Measurements from ENCODE around the gene SELENOO.
"Not testable (repeated sequence)": the region's sequence is repeated elsewhere in the genome, so short reads cannot be mapped to it uniquely, and the experiment has no call there.

The SELENOO gene, protein sequence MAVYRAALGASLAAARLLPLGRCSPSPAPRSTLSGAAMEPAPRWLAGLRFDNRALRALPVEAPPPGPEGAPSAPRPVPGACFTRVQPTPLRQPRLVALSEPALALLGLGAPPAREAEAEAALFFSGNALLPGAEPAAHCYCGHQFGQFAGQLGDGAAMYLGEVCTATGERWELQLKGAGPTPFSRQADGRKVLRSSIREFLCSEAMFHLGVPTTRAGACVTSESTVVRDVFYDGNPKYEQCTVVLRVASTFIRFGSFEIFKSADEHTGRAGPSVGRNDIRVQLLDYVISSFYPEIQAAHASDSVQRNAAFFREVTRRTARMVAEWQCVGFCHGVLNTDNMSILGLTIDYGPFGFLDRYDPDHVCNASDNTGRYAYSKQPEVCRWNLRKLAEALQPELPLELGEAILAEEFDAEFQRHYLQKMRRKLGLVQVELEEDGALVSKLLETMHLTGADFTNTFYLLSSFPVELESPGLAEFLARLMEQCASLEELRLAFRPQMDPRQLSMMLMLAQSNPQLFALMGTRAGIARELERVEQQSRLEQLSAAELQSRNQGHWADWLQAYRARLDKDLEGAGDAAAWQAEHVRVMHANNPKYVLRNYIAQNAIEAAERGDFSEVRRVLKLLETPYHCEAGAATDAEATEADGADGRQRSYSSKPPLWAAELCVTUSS

DNA sequence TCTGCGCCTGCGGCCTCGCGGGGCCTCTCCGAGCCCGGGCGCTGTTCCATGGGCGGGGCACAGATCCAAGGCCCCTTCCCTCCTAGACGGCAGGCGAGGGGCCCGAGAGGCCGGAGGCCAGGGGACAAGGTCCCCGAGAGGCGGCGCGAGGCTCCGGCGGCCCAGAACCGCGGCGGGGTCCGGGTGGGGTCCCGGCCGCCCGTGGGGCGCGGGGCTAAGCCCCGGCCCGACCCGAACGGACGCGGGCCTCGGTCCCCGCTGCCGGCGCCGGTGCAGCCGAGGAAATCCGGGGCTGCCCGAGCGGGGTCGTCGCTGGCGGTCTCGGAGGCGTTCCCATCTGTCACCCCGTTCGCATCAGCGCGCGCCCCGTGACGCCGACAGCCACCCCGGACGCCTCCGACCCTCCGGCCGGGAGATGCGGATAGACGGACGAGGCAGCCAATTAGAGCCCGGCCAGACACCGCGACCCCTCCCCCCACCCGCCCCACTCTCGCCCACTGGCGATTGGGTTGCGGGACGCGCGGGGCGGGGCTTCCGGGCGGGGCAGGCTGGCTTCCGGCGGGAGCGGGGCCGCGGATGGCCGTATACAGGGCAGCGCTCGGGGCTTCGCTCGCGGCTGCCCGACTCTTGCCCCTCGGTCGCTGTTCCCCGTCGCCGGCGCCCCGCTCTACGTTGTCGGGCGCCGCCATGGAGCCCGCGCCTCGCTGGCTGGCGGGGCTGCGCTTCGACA is at the start of gene SELENOO:
Gene SELENOO, plus strand, starts transcription at position 551 of the 730 bp plus-strand sequence. Its CDS starts 26 bp downstream, at position 577.
- peak; percentile 83 for DNase-seq (ENCODE audit: low read depth, low spot score)

DNA sequence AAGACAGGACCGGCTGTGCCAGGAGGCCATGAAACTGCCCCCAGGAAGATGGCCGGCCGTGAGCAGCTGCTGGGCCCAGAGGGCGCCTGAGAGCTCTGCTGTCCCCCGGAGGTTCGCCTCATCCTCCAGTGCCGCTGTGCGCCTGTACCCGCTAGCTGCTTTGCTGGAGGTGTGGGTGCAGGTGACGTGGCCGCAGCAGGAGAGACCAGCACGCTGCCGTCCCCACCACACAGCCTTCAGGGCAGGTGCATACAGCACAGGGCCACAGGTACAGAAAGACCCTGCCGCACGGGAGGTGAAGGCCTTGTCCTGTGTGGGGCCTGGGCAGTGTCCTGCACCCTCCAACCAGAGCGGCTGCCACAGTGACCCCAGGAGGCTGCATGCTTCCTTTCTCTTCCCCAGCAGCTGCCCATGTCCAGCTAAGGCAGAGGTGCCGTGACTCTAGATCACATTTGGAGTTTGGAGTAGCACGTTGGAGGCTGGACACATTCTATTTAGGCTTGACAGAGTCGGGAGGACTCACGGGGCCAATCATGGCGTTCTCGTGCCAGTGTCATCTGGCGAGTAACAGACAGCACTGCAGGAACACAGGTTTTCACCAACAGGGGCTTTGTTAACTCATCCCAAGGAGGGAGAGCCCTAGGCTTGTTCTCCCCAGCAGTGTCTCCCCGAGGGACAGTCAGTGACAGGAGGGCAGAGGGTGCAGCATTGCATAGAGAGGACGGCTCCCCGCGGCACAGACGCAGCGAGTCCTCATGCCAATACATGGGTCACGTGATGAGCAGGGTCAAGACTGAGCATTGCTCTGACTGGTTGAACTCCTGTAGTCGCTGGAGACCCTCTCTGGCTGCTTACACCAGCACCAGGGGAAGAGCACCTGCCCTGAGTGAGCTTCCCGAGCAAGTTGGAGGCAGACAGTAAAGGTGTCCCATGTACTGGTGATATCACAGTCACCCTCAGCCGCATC is 49.0 kb upstream of the SELENOO start:
- DNase-seq (ENCODE audit: low read depth, low spot score), result no peak

DNA sequence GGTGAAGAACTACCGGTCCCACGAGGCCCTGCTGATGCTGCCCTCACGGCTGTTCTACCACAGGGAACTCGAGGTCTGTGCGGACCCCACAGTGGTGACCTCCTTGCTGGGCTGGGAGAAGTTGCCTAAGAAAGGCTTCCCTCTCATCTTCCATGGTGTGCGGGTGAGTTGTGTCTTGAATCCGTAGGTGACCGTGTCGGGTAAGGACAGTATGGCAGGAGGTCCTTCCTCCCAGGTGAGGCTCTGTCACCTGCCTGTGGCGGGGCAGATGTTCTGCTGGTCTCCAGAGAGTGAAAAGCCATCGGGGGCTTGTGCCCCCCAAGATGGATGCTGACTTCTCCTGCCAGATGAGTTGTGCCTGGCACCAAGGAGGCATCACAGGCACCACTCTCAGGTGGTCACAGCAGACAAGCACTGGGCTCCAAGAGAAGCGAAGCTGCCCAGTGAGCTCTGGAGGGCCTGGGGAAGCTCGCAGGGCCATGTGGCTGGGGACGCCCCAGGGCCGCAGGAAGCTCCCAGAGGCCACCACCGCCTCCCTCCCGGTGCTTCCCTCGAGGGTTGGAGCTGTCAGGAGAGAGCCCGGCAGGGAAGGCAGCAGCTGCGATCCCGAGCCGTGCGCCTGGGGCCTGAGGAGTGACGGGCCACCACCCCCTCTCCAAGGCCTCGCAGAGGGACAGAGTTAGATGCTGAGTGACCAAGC is 47.6 kb upstream of the SELENOO start:
- no peak for DNase-seq (ENCODE audit: low read depth, low spot score)

DNA sequence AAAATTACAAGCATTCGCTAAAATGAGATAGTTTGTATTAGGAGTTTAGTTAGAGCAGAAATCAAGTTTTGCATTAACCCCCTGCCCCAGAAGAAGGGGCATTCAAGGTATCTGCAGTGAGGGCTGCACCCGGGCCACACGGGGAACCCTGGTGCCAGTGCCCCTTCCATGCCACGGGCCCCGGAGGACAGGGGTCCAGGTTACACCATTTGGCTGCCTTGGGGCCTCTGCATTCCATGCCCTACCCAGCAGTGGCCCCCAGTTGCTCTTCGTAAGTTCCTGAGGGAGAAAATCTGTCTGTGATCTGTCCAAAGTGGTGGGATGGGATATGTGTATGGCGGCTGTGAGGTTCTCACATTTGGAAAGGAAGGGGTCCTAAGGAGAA is 47.1 kb upstream of the SELENOO start:
- DNase-seq (ENCODE audit: low read depth, low spot score), result no peak

DNA sequence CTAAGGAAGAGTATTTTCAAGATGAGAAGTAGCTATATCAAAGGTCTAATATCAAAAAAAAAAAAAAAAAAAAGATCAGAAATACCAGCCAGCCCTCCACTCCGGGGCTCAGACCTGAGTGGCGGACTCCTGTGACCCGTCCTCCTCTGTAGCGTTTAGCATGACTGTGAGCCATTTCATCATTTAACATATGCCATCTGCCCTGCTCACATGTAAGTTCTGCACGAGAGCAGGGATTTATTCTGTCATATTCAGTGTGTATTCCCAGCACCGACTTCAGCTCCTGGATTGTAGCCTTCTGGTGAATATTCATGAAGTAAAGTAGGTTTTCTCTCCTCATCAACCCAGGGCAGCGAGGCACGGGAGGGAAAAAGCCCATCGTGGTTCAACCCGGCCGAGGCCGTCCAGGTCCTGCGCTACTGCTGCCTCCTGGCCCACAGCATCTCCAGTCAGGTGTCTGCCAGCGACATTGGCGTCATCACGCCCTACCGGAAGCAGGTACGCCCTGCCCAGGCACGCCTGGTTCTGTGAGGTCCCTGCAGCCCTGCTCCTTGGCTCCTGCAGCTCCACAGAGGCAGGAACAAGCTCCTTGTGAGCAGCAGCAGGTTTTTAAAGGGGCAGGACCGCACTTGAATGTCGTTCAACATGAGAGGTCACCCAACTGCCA is 43.0 kb upstream of the SELENOO start:
- DNase-seq (ENCODE audit: low read depth, low spot score), result no peak

DNA sequence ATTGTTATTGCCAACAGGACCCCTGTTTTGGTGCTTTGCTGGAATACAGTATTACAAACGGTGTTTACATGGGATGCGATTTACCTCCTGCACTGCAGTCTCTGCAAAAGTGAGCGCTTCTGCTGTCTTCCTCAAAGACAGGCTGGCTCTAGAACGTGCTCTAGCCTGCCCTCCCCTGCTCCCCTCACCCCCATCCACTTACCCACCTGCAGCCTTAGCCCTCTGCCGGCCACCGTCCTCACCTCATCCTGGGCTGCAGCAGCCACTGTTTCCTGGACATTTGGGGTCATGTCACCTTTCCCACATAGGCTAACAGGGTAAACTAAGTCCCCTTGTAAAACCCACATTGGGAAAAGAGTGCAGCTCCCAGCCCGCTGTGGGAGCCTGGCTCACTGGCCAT is 39.9 kb upstream of the SELENOO start:
- no peak for DNase-seq (ENCODE audit: low read depth, low spot score)

DNA sequence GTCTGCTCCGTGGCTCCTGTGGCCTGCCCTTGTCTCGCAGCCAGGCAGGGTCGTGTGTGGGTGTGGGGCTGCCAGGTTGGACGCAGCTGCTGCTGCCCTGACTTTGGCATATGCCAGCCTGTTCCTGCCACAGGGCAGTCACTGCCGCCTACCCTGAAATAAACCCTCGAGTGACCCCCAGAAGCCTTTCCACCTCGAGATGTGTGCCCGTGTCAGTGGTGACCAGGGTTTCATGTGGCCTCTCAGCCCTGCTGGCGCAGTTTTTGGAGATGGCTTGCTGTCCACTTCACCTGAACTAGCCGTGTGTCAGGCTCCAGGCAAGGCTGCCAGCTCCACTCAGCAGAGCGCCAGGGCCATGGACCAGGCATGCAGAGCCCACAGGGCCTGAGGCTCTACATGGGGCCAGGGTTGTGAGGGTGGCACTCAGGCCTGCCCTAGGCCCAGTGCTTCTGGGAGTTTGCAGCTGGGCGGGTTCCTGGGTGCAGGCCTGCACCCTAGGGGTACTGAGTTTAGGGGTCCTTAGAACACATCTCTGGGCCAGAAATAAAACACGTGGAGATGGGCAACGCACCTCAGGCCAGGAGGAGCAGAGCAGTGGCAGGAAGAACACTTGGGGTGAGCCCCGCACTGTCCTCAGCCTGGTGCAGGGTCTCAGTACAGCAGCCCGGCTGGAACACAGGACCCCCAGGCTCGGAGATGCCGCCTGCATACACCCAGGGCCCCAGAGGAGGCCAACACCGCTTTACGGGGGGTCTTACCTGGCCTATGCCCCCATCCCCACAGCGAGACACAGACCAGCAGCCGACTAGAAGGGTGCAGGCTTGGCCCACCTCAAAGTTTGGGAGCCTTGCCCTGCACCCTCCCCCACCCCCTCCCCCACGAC is 39.1 kb upstream of the SELENOO start:
- DNase-seq (ENCODE audit: low read depth, low spot score), result no peak

DNA sequence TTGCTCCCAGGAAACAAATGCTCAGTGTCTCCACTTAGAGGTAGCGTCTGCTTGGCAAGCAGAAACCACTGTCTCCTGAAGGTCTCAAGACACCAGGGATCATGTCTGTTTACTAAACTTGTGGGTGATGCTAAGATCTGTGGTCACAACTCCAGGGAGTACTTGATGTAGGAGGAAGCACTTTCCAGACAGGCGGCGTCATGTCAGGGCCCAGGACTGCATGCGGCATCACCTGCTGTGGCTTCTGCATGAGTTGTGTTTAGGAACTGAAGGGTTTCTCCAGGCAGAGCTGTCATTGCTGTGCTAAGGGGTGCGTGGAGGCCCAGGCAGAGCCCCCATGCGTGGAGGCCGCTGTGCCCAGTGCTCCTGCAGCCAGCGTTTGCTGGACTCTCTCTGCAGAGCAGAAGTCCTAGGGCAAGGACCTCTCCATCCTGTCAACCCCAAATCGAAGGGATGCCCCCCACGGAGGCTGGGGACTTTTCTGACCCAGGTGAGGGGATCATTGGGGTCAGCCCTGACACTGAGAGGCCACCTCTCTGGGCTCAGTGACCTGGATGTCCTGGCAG is 38.3 kb upstream of the SELENOO start:
- no peak for DNase-seq (ENCODE audit: low read depth, low spot score)

DNA sequence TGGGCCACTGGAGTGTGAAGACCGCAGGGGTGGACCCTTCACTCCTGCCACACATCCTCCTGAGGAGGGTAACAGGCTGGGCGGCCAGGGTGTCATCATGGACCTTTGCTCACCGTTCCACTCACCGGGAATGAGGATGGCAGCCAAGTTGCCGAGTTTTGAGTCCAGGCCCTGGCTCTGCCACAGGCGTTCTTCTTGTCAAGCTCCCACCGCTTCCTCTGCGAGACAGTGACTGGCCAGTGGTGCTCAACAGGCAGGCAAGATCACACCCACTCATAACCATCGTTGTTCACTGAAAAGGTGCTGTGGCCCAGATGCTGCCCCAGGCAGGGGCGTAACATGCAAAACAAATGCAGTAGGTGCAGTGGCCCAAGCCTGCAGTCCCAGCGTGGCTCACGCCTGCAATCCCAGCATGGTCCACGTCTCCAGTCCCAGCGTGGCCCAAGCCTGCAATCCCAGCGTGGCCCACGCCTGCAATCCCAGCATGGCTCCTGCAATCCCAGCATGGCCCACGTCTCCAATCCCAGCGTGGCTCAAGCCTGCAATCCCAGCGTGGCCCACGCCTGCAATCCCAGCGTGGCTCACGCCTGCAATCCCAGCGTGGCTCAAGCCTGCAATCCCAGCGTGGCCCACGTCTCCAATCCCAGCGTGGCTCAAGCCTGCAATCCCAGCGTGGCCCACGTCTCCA is 35.2 kb upstream of the SELENOO start:
- DNase-seq (ENCODE audit: low read depth, low spot score), result no peak

DNA sequence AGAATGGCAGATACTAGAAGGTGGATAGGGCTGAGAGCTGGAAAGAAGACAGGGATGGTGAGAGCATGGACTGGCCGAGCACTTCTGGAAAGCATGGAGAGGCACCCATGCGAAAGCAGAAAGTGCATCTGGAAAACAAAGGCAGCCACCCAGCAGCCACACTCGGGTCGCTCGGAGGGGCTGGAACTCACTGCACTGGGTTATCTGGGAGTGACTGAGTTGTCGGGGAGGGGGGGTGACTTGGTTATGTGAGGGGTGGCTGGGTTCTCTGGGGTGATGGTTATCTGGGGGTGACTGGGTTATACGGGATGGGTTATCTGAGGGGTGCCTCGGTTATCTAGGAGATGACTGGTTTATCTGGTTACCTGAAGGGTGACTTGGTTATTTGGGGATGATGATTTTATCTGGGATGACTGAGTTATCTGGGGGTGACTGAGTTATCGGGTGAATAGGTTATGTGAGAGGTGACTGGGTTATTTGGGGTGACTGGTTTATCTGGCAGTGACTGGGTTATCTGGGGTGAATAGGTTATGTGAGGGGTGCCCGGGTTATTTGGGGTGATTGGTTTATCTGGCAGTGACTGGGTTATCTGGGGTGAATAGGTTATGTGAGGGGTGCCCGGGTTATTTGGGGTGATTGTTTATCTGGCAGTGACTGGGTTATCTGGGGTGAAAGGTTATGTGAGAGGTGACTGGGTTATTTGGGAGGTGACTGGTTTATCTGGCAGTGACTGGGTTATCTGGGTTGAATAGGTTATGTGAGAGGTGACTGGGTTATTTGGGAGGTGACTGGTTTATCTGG is 32.9 kb upstream of the SELENOO start:
- no peak for DNase-seq (ENCODE audit: low read depth, low spot score)

DNA sequence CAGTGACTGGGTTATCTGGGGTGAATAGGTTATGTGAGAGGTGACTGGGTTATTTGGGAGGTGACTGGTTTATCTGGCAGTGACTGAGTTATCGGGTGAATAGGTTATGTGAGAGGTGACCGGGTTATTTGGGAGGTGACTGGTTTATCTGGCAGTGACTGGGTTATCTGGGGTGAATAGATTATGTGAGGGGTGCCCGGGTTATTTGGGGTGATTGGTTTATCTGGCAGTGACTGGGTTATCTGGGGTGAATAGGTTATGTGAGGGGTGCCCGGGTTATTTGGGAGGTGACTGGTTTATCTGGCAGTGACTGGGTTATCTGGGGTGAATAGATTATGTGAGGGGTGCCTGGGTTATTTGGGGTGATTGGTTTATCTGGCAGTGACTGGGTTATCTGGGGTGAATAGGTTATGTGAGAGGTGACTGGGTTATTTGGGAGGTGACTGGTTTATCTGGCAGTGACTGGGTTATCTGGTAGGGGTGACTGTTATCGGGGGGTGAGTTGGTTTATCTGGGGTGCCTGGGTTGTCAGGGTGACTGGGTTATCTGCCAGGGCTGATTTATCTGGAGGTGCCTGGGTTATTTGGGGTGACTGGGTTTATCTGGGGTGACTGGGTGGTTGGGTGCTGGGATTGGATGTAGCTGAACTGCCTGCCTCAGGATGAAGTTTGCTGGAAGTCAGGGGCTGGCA is 32.2 kb upstream of the SELENOO start:
- DNase-seq (ENCODE audit: low read depth, low spot score), result not testable (repeated sequence)

DNA sequence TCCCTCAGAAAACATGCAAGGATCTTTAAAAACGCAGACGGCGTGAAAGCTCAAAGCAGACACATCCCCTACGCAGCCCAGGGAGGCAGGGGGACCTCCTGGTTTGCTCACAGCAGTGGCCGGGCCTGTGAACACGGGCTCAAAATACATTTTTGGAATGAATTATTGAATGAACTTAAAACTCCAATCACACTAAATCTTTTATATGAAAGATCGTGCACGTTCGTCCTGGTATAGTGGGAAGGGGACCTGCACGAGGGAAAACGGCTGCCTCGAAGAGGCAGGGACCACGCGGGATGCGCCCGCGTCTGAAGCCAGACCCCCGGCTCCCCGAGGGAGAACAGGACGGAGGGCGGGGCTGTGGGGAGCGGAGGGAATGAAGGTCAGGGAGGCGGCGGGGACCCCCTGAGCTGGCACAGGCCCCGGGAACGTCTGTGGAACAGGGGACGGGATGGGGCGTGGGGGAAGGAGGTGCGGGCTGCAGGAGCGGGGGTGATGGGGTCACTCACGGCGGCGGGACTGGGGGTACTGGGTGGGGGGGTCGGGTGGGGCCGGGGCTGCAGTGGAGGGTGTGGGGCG is 31.5 kb upstream of the SELENOO start:
- no peak for DNase-seq (ENCODE audit: low read depth, low spot score)

DNA sequence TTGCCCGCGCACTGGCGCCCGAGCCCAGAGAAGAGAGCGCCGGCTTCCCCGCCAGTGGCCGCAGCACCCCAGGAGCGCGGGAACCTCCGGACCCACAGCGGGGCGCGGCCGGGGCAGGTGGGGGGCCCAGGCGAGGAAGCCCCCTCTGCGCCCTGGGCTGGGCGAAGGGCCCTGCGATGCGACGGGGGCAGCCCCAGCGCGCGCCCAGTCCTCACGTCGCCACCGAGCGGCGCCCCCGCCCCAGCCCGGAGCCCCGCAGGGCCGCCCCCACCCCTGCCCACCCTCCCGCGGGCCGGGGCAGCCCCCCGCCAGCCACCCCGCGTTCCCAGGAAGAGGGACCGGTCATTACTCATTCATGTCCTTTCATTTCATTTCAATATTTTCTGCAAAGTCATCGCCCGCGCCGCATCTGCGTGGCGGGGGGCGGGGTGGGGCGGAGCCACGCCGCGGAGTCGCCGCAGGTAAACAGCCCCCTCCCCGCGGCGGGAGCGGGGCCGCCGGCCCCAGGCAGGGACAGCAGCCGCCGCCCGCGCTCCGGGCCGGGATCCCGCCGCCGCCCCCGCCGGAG is 31.0 kb upstream of the SELENOO start:
- DNase-seq (ENCODE audit: low read depth, low spot score), result no peak

DNA sequence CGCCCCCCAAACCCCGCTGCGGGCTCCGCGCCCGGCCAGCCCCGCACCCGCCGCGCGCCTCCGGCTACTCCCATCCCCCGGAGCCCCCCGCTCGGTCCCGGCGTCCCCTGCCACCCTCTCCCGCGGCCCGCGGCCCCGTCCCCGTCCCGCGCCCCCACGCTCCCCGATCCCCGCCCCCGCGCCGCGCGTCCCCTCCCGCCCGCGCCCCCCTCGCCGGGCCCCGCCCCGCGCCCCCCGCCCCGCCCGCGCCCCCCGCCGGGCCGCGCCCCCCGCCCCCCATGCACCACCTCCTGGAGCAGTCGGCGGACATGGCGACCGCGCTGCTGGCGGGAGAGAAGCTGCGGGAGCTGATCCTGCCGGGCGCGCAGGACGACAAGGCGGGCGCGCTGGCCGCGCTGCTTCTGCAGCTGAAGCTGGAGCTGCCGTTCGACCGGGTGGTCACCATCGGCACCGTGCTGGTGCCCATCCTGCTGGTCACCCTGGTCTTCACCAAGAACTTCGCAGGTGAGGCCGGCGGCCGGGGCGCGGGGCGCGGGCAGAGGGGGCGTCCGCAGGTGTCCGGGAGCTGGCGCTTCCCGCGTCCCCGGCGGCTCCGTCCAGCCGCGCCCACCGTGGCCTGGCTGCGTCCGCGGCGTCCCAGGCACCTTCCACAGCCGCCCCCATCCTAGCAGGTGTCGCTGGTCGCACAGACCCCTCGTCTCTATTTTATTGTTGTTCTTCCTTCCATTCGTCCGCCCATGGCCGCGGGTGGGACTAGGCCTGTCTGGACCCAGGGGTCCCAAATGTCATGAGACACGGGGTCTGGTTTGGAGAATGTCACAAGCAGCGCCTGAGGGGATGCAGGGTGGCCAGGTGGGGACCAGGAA is 30.1 kb upstream of the SELENOO start, which contains the start of gene PANX2:
Gene PANX2, plus strand, starts transcription at position 279 of the 866 bp plus-strand sequence. Its CDS starts 0 bp downstream, at position 279.
- peak; percentile 16 for DNase-seq (ENCODE audit: low read depth, low spot score)
